ENCODE data around the gene ADK.

ADK gene

GRCh38 chr10:74651565-74651964 is 500.5 kb downstream of the ADK start:
- Histone ChIP-seq H3K9me3 (ENCODE audit: control insufficient read depth, low read length) (no peaks in the 10 kb centered on the region), H3K36me3 (ENCODE audit: control insufficient read depth, insufficient read depth, low read length) (no peaks in the 10 kb centered on the region), H3K27me3 (ENCODE audit: control insufficient read depth, insufficient read depth, low read length) (no peaks in the 10 kb centered on the region), H3K4me2 (ENCODE audit: low read length) (no peak overlapping the region), H3K4me3 (ENCODE audit: low read depth, low read length) (no peak overlapping the region), H3K79me2 (no peaks in the 10 kb centered on the region), H3K9ac (no peak overlapping the region), H2AFZ (no peak overlapping the region), H3K27ac (no peak overlapping the region), H3K4me1 (no peaks in the 10 kb centered on the region)
- TF ChIP-seq CTCF (IDR thresholded peaks at IDR 0.05): no peak

- no peaks in the 10 kb centered on the region for H3K27me3 ChIP-seq (ENCODE audit: control insufficient read depth, insufficient read depth, low read length)
- no peak for TF ChIP-seq CTCF (IDR thresholded peaks at IDR 0.05)
- no peaks in the 10 kb centered on the region for H3K79me2 ChIP-seq
- H3K4me1 ChIP-seq: no peaks in the 10 kb centered on the region
- H3K9me3 ChIP-seq (ENCODE audit: control insufficient read depth, low read length): no peaks in the 10 kb centered on the region
- H3K4me3 ChIP-seq (ENCODE audit: low read depth, low read length): no peak overlapping the region
- H3K9ac ChIP-seq: no peak overlapping the region
- no peak overlapping the region for H3K27ac ChIP-seq
- H2AFZ ChIP-seq: no peak overlapping the region
- no peaks in the 10 kb centered on the region for H3K36me3 ChIP-seq (ENCODE audit: control insufficient read depth, insufficient read depth, low read length)
- no peak overlapping the region for H3K4me2 ChIP-seq (ENCODE audit: low read length)
These were observed 501.6 kb downstream of the ADK start for GRCh38 chr10:74652664-74653063.

DNA sequence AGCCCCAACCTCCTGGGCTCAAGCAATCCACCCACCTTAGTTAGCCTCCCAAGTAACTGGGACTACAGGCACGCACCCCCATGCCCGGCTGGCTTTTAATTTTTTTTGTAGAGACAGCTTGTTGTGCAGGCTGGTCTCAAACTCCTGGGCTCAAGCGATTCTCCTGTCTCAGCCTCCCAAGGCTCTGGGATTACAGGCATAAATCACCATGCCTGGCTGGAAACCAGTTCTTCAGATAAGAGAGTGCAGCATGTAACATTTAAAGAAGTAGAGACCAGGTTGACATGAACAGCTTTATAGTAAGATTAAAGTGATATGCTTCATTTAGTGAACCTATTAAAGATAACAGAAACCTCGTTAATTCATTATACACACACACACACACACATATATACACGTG is 507.5 kb downstream of the ADK start:
- H3K79me2 ChIP-seq: no peaks in the 10 kb centered on the region
- no peak overlapping the region for H3K4me3 ChIP-seq (ENCODE audit: low read depth, low read length)
- H3K27ac ChIP-seq: no peak overlapping the region
- no peaks in the 10 kb centered on the region for H3K9me3 ChIP-seq (ENCODE audit: control insufficient read depth, low read length)
- no peaks in the 10 kb centered on the region for H3K36me3 ChIP-seq (ENCODE audit: control insufficient read depth, insufficient read depth, low read length)
- H2AFZ ChIP-seq: no peak overlapping the region
- no peak for TF ChIP-seq CTCF (IDR thresholded peaks at IDR 0.05)
- no peak overlapping the region for H3K4me2 ChIP-seq (ENCODE audit: low read length)
- H3K9ac ChIP-seq: no peak overlapping the region
- no peaks in the 10 kb centered on the region for H3K27me3 ChIP-seq (ENCODE audit: control insufficient read depth, insufficient read depth, low read length)
- no peaks in the 10 kb centered on the region for H3K4me1 ChIP-seq

DNA sequence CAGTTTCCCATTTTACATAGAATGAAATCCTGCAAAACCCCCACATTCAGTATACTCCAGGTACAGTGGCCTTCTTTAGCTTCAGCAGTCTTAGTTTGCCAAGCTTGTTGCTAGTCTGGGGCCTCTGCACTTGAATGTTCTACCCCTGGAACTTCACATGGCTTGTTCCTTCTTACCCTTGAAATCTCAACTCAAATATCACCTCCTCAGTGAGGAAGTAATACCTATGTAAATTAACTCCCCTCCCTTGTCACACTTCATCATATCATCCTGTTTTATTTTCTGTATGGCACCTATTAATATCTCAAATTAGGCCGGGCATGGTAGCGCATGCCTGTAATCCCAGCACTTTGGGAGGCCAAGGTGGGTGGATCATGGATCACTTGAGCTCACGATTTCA is 511.6 kb downstream of the ADK start:
- Histone ChIP-seq H2AFZ (no peak overlapping the region), H3K27ac (no peak overlapping the region), H3K4me1 (no peaks in the 10 kb centered on the region), H3K27me3 (ENCODE audit: control insufficient read depth, insufficient read depth, low read length) (no peaks in the 10 kb centered on the region), H3K9ac (no peak overlapping the region), H3K79me2 (no peaks in the 10 kb centered on the region), H3K9me3 (ENCODE audit: control insufficient read depth, low read length) (no peaks in the 10 kb centered on the region), H3K36me3 (ENCODE audit: control insufficient read depth, insufficient read depth, low read length) (no peaks in the 10 kb centered on the region), H3K4me3 (ENCODE audit: low read depth, low read length) (no peak overlapping the region), H3K4me2 (ENCODE audit: low read length) (no peak overlapping the region)
- TF ChIP-seq CTCF (IDR thresholded peaks at IDR 0.05): no peak

DNA sequence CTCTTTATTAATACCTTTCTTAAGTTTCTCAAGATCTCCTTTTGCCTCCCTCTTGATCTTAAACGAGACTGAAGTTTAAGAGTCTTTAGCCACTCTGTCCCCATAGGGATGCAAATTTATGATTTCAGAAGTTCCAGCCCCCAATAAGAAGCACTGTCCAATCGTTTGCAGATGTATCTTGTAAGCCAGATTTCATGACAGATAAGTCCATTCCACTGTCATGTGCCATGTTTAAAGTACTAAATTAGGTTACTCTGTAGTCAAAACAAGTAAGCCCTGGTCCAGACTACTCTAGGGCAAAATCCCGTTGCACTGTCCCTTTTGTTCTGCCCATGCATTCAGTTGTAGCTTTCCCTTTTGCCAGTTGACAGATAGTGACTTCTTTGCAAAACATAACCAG is 518.2 kb downstream of the ADK start:
- Histone ChIP-seq H3K4me1 (no peaks in the 10 kb centered on the region), H3K79me2 (no peaks in the 10 kb centered on the region), H3K27ac (no peak overlapping the region), H3K36me3 (ENCODE audit: control insufficient read depth, insufficient read depth, low read length) (no peaks in the 10 kb centered on the region), H3K27me3 (ENCODE audit: control insufficient read depth, insufficient read depth, low read length) (no peaks in the 10 kb centered on the region), H3K9ac (no peak overlapping the region), H2AFZ (no peak overlapping the region), H3K4me2 (ENCODE audit: low read length) (no peak overlapping the region), H3K9me3 (ENCODE audit: control insufficient read depth, low read length) (no peaks in the 10 kb centered on the region), H3K4me3 (ENCODE audit: low read depth, low read length) (no peak overlapping the region)
- no peak for TF ChIP-seq CTCF (IDR thresholded peaks at IDR 0.05)

Data from parathyroid adenoma (tissue), 2 donors.